NCI-H345 treated with DMSO at 0.1 percent for 48 hours (cell line): Measurements from ENCODE around the gene CKLF.
"Not testable (repeated sequence)": the region's sequence is repeated elsewhere in the genome, so short reads cannot be mapped to it uniquely, and the experiment has no call there.

Experiments used
- DNase-seq: peaks from one replicate; lab custom pipeline; 2025; ENCODE audit not compliant: unreplicated experiment; lab: John Stamatoyannopoulos, UW

Gene CKLF

DNA sequence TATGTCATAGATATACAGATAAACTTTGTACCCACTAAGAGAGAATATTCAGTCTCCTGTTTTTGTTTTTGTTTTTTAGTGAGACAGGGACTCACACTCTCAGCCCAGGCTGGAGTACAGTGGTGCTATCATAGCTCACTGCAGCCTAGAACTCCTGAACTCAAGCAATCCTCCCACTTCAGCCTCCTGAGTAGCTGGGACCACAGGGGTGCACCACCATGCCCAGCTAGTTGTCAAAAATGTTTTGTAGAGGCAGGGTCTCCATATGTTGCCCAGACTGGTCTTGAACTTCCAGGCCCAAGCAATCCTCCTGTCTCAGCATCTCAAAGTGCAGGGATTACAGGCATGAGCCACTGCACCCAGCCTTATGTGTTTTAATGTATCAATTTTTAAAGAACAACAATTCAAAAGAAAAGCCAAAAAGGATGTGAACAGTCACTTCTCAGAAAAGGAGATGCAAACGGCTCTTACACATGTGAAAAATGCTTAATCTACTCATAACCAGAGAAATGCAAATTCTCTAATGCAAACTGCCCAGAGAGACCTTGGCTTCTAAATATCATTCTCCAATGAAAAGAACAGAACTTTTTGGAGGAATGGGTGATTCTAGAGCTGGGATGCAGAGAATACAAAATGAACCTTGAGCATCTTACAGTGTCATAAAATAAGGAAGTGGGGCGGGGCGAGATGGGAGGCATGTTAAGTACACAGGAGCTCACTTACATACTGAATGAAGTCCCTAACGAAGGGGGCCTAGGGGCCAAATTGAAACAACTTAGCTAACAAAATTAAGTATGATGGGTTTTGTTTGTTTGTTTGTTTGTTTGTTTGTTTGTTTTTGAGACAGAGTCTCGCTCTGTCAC, 44.8 kb downstream of the CKLF start:
- no peak for DNase-seq

DNA sequence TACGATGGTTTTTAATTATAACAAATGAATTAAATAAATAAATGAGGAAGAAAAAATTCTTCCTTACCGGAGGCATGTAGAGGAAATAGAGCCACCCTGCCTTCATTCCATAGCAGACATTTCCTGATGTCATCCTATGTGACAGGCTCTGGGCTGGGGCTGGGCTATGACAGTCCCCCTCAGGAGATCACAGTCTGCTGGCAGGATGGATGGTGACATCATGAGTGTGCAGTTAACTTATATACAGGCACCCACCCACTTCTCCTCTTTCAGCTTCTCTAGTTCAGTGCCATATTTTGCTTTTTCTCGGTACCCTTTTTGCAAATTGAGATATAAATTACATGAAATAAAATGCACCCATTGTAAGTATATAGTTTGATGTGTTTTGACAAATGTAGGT, 45.7 kb downstream of the CKLF start:
- DNase-seq, result no peak

DNA sequence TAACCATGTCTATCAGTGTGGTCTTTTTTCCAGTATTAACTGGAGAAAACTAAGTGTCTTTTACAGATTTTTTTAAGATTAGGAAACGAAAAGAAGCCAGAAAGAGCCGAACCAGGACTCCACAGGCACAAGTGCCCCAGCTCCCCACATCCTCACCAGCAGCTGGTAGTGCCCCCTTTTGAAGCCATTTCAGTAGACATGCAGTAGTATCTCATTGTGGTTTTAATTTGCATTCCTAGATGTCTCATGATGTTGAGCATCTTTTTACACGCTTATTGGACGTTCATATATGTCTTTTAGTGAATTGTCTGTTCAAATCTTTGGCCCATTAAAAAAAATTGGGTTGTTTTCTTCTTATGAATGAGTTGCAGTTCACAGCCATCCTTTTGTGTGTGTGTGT, 47.4 kb downstream of the CKLF start:
- no peak for DNase-seq

DNA sequence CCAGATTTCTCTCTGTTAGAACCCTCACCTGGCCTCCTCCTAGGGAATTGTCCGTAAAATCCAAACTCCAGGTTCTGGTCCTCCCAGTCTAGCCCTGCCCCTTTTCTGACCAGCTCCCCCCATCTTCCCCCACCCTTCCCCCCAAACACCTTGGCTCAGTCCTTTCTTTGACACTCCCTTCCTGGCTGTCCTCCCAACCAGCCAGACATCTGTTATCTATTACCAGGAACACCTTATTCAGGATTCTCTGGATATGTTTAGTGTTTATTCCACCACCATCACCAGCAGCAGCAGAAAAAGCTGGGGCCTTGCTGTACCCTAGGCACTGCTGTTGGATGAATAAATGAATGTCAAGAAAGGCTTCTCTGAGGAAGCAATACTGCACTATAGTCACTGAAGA, 48.1 kb downstream of the CKLF start:
- no peak for DNase-seq

DNA sequence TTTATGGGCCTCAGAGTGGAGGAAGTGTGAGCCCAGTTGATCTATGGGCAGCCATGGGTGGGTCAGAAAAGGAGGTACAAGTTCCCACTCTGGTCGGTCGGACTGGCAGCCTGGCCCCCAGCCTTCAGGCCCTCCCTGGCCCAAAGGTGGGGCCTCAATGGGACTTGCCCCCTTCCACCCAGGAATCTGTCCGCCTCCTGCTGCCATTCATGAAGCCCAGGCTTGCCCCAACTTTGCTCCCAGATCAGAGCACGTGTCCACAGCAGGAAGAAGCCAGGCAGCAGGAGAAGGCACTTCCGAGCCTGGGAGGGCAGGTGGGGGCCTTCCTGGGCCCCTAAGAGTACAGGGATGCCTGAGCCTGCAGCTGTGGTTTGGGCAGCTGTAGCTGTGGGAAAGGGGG, 49.1 kb downstream of the CKLF start:
- no peak for DNase-seq

DNA sequence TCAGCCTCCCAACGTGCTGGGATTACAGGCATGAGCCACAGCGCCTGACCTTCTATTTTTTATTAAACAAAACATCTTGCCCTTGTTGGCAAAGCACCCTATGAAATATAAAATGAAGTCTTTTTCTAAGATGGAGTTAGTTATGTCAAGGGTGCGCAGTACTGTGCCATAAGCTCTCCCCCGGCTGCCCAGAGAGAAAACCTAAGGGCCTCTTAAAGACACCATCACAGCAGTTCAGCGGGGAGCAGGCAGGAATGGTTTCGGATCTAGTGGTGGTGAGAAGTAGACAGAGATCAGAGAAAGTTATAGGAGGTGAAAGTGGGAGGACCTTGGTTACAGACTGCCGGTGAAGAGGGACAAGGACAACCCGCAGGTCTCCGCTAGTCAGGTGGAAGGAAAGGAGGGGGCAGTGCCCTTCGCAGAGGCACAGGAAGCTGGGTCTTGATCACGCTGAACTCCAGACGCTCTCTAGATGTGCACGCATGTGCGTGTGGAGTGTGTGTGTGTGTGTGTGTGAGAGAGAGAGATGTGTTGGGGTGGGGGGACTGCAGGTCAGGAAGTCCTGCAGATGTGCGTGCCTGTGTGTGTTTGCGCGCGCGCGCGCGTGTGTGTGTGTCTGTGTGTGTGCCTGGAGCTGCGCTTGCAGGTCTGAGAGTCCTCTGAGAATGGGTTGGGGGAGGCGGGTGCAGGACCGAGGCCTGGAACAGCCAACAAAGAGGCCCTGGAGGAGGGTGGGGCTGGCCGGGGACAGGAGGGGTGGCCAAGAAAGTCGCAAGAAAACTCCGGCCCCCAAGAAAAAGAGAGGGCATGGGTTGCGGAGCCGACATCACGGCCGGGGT, 51.4 kb downstream of the CKLF start:
- peak; percentile 45 for DNase-seq

DNA sequence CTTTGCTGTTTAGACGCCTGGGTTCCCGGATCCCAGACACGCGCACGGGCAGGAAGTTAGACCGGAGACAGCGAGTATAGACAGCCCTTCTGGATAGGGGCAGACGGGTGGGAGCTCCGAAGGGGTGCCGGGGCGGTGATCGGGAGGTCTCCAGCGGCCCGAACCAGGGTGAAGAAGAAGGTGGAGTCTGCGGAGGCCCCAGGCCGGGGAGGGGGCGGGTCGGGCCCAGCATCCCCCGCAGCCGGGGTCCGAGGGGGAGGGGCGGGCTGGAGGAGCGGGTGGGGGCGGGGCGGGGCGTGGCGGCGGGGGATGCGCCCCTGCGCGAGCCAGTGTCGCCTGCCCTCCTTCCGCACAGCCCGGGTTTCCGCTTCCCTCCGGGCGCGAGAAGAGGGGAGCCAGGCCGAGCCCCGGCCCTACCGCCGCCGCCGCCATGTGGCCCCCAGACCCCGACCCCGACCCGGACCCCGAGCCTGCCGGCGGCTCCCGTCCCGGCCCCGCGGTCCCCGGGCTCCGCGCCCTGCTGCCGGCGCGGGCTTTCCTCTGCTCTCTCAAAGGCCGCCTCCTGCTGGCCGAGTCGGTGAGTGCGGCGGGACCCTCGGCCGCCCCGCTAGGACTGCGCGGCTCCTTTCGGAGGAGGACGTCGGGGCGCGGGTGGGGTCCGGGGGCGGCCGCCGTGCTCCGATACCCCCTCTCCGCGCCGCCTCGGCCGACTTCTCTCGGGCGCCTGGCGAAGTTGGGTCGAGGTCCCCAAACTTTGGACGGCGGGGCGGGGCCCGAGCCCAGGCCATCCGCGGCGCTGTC, 52.2 kb downstream of the CKLF start, which contains the start of gene CMTM3:
Gene CMTM3 (plus strand): TSS at position 329 of the 801 bp plus-strand sequence. CDS start 102 bp downstream, at position 431.
- peak; percentile 10 for DNase-seq

DNA sequence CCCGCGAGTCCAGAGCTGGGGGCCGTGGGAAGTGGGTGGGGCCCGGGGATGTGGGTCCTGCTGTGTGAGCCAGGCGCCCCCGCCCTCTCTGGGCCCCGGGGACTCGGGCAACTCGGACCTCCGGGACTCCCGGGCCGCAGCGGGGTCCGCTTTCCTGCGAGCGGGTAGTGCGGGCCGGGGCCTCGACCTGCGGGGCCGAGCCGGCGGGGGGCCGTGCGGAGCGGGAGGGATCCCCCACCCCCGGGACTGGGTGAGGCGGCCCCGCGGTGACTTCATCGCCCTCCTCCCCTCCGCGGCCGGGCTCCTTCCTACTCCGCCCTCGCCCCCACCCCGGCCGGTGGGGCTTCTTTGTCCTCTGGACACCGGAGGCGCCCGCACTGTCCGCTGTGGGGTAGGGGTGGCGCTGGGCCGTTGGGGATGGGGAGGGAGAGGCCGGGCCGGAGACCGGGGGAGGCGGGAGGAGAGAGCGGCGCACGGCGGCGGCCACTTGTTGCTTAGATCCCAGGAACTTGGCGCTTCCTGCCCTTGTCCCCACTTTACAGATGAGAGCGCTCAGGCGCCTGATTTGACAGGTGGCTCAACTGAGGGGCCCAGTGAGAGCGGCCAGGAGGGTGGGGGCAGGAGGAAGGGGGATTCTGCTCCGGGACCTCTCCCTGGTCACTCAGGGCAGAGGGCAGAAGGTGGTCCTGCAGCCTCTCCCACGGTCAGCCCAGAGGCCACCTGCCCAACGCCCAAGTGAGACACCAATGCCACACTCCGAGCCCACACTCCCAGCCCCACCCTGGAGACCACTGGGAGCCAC, 53.0 kb downstream of the CKLF start:
- no peak for DNase-seq

DNA sequence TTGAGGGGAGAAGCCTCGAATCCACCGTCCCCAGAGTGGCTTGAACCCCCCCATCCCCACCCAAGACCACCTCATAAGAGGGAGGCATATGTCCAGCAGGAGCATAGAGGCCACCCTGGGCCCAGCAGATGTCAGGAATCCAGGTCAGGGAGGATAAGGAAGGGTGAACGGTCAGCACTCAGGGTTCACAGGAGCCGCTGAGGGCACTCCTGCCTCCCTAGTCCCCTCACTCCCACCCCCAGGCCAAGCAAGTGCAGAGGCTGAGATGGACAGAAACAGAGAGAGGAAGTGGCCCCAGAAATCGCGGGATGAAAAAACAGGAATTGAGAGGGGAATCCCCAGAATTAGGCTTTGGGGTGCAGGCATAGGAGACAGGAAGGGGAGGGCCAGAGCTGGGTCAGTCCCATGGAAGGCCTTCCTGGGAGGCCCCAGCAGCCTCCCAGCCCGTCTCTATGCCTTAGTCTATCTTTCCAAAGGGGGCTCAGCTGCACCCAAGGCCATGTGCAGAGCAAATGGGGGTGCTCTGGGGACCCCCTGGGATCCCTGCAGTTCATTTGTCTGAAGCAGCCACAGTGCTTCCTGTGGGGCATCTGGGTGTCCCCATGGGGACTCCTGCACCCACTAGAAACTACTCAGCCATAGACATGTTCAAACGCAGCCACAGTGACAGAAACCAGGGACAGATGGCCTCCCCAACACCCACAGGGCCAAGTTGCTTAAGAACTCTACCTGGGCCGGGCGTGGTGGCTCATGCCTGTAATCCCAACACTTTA, 53.8 kb downstream of the CKLF start:
- no peak for DNase-seq

DNA sequence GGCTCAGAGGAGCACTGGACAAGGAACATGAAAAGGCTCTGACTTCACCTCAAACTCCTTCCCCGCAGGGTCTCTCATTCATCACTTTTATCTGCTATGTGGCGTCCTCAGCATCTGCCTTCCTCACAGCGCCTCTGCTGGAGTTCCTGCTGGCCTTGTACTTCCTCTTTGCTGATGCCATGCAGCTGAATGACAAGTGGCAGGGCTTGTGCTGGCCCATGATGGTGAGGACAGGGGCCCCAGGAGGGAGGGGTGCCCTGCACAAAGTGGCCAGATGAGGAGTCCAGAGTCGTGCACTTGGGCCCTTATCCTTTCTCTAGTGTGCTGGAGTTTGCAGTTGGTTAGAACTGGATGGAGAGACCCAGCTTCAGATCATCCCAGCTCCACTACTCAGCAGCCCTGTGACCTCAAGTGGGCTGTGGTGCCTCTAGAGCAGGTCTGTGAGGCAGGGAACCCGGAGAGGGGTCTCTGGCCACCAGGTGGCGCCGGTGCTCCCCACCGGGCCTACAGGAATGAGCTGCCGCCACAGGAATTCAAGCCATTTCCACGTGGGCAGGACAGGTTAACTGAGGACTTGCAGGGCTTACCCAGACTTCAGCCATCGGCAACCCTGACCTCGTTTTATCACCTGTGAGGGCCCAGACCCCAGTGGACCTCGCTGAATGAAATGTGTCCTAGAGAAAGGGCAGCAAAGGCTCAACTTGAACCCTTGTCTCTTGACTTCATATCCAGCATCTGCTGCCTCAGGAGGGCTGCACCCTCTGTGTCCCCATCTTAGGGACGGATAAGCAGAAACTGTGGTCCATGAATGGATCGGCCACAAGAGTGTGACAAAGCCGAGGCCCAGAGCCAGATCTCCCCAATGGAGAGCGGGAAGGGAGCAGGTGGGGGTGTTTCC, 56.1 kb downstream of the CKLF start:
- DNase-seq, result peak; percentile 12

DNA sequence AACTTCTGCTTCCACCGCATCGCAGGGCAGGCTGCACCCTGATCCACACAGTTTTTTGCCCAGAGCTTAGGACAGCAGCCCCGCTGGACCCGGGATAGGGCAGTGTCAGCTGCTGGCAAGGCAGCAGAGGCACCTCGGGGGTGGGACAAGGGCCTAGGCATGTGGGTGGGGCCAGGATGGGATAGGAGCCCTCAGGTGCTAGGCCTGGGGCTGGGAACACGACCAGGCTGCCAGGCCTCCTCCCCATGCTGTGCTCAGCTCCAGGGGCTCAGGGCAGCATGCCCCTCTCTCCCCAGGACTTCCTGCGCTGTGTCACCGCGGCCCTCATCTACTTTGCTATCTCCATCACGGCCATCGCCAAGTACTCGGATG, 56.7 kb downstream of the CKLF start:
- no peak for DNase-seq

DNA sequence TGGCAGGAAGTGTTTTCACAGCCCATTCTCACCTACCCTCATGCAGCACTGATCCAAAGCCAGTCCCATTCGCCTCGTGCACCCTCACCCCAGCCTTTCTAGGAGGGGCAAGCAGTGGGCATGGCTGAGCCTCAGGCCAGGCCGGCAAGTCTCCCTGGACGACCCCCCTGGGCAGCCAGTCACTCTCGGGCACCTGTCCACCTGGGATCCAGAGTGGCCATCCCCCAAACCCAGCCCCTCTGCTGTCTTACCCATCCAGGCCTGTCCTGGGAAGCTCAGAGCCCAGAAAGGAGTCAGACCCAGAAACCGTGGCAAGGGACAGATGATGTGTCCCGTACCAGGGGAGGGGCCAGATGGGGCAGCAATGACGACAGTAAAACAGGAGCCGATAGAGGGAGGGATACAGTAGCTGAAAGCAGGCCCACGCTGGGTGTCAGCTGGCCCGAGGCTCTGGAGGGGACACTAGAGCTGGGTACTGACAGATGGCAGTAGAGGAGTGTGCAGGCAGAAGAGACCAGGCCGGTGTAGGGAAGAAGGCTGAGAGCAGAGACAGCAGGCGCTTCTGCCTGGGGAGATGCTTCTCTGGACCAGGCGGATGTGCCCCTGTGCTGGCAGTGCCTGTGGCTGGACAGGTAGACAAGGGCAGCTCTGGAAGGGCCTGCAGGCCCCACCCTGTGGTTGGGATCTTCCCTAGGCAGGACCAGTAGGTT, 57.9 kb downstream of the CKLF start:
- DNase-seq, result no peak

DNA sequence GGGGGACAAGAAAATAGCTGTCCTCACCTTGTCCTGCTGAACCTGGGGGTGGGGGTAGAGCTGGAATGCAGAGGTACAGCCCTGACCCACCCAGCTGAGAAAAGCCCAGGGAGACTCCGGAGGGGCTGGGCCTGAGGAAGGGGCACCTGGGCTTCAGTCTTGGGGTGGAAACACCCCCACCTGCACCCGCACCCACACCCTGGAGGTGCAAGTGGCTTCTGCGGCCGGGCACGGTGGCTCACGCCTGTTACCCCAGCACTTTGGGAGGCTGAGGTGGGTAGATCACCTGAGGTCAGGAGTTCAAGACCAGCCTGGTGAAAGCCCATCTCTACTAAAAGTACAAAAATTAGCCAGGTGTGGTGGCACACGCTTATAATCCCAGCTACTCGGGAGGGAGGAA, 59.5 kb downstream of the CKLF start:
- not testable (repeated sequence) for DNase-seq

DNA sequence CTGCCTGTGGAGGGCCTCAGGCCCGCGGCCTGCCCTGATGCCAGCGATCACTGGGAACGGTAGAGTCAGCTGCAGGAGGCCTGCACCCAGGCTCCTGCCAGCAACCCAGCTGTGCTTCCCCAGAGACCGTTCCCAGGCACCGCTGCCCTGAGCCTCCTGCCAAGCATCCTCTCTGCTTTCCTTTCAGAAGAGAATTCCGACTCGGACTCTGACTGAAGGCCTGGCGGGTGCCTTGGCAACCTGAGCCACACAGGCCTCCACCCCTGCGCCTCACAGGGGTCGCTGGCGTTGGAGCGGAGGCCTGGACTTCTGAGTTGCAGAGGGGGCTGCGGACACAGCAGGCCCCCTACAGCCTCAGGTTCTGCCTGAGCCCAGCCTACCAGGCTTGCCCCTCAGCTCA, 60.0 kb downstream of the CKLF start:
- DNase-seq, result no peak

DNA sequence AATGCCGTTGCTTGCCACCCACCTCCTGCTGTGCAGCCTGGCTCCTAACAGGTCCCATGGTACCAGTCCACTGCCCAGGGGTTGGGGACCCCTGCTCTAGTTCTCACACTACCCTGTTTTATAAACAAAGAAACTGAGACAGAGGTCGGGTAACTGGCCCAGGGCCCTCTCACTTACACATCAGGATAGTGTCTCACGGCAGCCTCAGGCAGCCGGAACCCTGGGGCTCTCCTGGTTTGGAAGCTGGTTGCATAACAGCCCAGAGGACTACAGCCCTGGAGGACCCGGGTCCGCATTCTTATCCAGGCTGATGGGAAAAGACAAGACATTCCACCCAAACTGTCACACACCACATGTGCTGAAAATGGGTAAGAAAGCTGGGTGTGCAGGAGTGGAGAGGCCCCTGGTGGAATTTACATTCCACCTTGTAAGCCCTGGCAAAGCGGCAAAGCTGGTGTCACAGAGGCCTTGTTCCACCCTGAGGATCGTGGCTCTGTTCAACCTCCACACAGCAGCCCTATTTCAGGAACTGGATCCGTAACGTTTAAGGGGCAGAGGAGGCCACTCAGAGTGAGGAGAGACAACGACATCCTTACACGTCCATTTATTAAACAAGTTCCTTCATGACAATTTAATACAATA, 61.9 kb downstream of the CKLF start:
- no peak for DNase-seq
